ENCODE results near the gene LGALS12.

The LGALS12 gene

GRCh38 chr11:63530021-63530420 lies 24.1 kb downstream of the LGALS12 start:
- no peak for ATAC-seq
- TF ChIP-seq ZNF8 (CRISPR knock-in tag; IDR thresholded peaks at IDR 0.05) = no peak

GRCh38 chr11:63531074-63531792 lies 25.3 kb downstream of the LGALS12 start:
- ATAC-seq = peak; percentile 93
- peak; percentile 77; the same call in 1 of the 2 replicates for TF ChIP-seq OSR1 (CRISPR knock-in tag; IDR thresholded peaks at IDR 0.05)
- TF ChIP-seq CSDC2 (CRISPR knock-in tag; IDR thresholded peaks at IDR 0.05) = peak; percentile 98
- TF ChIP-seq TOX (CRISPR knock-in tag; IDR thresholded peaks at IDR 0.05; ENCODE audit: borderline replicate concordance) = peak; percentile 71; the same call in 1 of the 2 replicates
- TF ChIP-seq ZFP3 (CRISPR knock-in tag; IDR thresholded peaks at IDR 0.05) = peak; percentile 20; the same call in 1 of the 2 replicates
- TF ChIP-seq RARB (CRISPR knock-in tag; IDR thresholded peaks at IDR 0.05) = peak; percentile 84

GRCh38 chr11:63532117-63532516 lies 26.2 kb downstream of the LGALS12 start:
- ATAC-seq = no peak
- TF ChIP-seq ARNTL (CRISPR knock-in tag; IDR thresholded peaks at IDR 0.05; ENCODE audit: borderline replicate concordance, low read depth) (no peak), POU6F1 (CRISPR knock-in tag; IDR thresholded peaks at IDR 0.05; ENCODE audit: borderline replicate concordance, low read depth) (no peak), ZNF8 (CRISPR knock-in tag; IDR thresholded peaks at IDR 0.05) (no peak), PATZ1 (CRISPR knock-in tag; IDR thresholded peaks at IDR 0.05; ENCODE audit: borderline replicate concordance) (no peak)

GRCh38 chr11:63532799-63533475 lies 27.1 kb downstream of the LGALS12 start:
- ATAC-seq = no peak
- TF ChIP-seq CSDC2 (CRISPR knock-in tag; IDR thresholded peaks at IDR 0.05) = no peak

- TF ChIP-seq CSDC2 (CRISPR knock-in tag; IDR thresholded peaks at IDR 0.05) = no peak
- TF ChIP-seq PATZ1 (CRISPR knock-in tag; IDR thresholded peaks at IDR 0.05; ENCODE audit: borderline replicate concordance) = no peak
- no peak for TF ChIP-seq RARB (CRISPR knock-in tag; IDR thresholded peaks at IDR 0.05)
- TF ChIP-seq SNAI2 (CRISPR knock-in tag; IDR thresholded peaks at IDR 0.05) = no peak
- no peak for TF ChIP-seq ISL1 (CRISPR knock-in tag; IDR thresholded peaks at IDR 0.05)
- no peak for TF ChIP-seq TOX (CRISPR knock-in tag; IDR thresholded peaks at IDR 0.05; ENCODE audit: borderline replicate concordance)
- no peak for TF ChIP-seq OSR1 (CRISPR knock-in tag; IDR thresholded peaks at IDR 0.05)
- TF ChIP-seq BACH2 (CRISPR knock-in tag; IDR thresholded peaks at IDR 0.05; ENCODE audit: borderline replicate concordance) = no peak
- no peak for TF ChIP-seq ESRRG (CRISPR knock-in tag; IDR thresholded peaks at IDR 0.05)
- no peak for ATAC-seq
These were observed 28.2 kb downstream of the LGALS12 start for GRCh38 chr11:63534076-63534475.

- TF ChIP-seq ZNF70 (CRISPR knock-in tag; IDR thresholded peaks at IDR 0.05) (no peak), CSRNP3 (CRISPR knock-in tag; IDR thresholded peaks at IDR 0.05) (no peak), TOX (CRISPR knock-in tag; IDR thresholded peaks at IDR 0.05; ENCODE audit: borderline replicate concordance) (no peak), BACH2 (CRISPR knock-in tag; IDR thresholded peaks at IDR 0.05; ENCODE audit: borderline replicate concordance) (no peak)
- ATAC-seq = no peak
These were observed 29.1 kb downstream of the LGALS12 start for GRCh38 chr11:63534895-63535461.

All from SK-N-SH treated with all-trans-retinoic acid at 6 μM for 48 hours (cell line).